ENCODE measurements around the gene HTR7.

The HTR7 gene

DNA sequence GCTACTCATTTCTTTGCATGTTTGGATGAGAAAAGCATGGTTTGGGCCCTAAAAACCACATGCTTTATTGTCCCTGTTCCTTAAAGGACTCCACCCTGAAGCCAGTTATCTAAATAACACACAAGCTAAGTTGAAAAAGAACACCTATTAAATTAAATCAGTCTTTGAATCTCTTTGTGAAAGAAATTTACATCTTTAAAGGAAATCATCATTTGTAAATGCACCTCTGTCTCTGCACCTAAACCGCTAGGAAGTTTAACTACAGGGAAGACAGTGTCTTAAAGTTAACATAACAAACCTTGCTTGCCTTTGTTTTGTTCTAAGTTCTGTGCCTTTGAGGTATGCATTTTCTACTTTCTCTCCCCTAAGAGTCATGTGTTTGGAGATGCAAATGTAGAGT is 52.6 kb downstream of the HTR7 start:
- DNase-seq (ENCODE audit: low read depth in 1 of 2, low spot score in 1 of 2) = no peak

DNA sequence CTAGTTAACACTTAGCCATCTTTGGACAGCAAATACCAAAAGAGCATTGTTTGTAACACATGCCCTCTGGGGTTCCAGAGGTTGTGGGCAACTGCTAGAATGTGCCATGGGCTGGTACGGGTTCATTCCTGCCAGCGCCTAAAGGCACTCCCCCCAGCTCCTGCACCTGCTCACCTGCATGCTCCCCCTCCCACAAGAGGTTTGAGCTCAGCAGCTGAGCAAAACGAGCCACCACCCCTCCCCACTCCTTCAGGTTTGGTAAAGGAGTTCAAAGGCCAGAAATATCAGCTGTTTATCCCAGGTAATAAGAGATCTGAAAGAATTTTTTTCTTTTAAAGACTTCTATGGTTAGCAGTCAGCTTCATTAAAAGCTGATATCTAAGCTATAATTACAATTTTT is 53.5 kb downstream of the HTR7 start:
- no peak for DNase-seq (ENCODE audit: low read depth in 1 of 2, low spot score in 1 of 2)

DNA sequence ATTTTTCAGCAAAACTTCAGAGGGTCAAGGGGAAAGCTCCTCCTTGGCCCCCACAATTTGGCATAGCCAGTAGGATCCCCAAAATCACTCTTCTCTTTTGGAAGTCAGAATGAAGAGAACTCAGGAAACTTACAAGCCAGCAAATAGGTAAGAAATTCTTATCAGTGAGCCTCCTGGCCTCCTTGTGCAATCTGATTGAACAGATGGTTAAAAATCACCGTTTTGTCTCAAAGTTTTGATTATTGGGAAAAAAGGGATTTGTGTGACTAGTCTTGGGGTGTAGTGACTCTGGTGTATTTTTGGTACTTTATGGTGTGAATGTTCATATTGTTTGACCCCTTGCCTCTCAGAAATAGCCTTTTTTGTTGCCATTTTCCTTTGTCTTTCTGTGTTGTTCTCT is 56.2 kb downstream of the HTR7 start:
- no peak for DNase-seq (ENCODE audit: low read depth in 1 of 2, low spot score in 1 of 2)

DNA sequence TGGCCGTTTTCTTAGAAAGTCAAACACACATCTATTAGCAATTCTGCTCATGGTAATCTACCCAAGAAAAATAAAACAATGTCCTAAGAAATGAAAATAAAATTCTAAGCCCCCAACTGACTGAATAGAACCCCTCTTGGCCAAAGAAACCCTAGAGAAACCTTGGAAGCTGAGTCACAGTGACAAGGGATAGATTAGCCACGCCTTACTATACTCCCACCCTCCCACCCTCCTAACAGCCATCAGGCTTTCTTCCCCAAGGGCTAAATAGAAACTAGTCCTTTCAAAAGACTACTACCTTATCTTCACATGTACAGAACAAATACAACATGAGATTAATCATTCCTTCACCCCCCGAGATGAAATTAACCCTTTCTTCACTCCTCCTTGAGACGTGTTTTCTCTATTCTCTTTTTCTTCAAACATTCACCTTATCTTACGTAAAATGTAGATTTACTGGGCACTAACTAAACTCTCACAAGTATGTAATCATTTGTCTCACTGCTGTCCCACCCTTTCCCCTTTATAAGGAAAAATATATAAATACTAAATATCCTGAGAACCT is 57.5 kb downstream of the HTR7 start:
- no peak for DNase-seq (ENCODE audit: low read depth in 1 of 2, low spot score in 1 of 2)

DNA sequence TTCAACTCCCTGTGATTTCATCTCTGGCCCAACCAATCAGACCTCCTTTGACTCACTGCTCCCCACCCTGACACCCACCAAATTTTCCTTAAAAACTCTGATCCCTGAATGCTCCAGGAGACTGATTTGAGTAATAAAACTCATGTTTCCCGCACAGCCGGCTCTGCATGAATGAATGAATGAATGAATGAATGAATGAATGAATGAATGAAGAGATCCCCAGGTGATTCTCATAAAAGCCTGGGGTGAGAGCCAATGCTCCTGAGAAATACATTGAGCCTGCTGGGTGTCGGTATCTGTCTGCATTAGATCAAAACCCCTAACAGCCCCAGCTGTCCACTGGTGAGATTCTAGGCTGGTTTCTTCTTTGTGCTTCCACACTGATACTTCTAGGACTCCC is 58.7 kb downstream of the HTR7 start:
- no peak for DNase-seq (ENCODE audit: low read depth in 1 of 2, low spot score in 1 of 2)

DNA sequence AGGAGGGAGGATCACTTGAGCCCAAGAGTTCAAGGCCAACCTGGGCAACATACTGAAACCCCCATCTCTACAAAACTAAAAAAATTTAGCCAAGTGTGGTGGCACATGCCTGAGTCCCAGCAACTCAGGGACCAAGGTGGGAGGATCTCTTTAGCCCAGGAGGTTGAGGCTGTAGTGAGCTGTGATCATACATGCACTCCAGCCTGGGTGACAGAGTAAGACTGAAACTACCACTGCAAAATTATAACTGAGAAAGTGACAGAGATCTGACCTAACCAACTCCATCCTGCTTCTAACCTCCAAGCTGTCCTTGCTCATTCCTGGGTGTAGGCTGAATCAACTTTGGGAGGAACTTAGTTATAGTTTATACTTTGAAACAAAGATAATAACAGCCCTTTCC is 59.4 kb downstream of the HTR7 start:
- no peak for DNase-seq (ENCODE audit: low read depth in 1 of 2, low spot score in 1 of 2)

DNA sequence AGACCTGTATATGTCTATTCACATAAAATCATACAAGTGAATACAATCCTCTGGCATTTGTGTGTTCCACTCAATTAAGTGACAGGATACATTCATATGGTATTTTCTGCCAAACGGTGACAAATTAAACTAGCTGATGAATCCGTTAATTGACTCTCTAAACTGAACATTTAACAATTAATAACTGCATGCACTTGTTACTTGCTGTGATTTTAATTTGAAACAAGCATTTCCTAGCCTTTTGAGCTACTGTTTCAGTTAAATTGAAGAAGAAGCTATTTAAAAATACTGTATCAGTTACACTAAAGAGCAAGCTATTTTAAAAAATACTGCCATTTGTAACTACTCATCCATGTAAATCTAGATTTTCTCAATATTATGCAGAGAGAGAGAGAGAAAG is 67.4 kb downstream of the HTR7 start:
- DNase-seq (ENCODE audit: low read depth in 1 of 2, low spot score in 1 of 2) = no peak

DNA sequence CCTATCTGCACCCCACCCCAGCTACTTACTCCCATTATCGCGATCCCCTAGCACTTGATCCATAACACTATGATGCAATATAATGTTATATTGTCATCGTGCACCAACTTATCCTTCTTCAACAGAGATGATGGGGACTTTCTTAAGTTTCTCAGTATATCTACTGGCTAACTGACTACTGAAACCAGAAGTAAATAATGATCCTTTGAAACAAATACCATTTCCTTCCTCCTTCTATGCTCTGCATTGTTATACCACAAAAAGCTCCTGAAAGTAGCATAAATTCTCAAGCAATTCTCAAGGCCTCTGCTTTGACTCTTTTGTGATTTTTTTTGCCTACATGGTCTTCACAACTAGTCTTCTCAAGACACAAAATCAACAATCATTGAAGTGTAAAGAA is 68.9 kb downstream of the HTR7 start:
- DNase-seq (ENCODE audit: low read depth in 1 of 2, low spot score in 1 of 2) = no peak

DNA sequence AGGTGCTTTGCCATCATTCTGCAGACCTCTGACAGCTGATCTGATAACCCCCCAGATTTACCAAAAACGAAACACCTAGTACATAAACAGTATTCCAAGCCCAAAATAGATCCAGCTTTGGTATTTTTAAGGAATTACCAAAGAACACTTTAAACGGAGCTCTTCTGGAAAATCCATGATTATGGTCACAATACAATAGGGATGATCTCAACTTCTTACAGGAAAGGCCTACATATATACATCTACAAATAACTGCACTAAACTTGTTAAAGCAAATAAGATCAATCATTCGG is 69.7 kb downstream of the HTR7 start:
- DNase-seq (ENCODE audit: low read depth in 1 of 2, low spot score in 1 of 2) = no peak

DNA sequence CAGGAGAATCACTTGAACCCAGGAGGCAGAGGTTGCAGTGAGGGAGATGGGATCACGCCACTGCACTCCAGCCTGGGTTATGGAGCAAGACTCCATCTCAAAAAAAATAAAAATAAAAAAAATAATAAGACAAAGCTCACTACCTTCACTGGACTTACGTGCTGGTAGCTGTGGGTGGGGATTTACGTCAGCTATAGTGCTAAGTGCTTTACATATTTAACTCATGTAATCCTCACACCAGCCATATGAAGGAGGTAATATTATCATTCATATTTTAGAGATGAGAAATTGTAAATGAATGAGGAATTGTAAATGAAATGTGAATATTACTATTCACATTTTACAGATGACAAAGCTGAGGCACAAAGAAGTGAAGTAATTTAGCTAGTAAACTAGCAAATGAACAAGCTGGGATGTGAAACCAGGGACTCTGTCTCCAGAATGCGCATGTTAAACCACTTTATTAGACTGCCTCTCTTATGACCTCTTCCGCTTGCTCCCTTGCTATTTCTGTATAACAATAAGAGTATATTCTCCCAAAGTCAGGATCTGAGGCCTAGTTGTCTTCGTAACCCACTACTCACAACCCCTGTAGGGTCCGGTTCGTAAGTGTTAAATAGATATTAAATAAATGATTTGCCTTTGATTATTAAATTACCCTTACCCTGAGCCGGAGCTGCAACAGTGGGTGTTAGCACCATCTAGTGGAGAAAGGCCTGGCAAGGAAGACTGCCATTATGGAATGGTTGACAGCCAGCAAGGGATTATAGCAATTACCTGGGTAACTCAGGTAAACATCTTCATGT is 70.2 kb downstream of the HTR7 start:
- DNase-seq (ENCODE audit: low read depth in 1 of 2, low spot score in 1 of 2) = no peak

DNA sequence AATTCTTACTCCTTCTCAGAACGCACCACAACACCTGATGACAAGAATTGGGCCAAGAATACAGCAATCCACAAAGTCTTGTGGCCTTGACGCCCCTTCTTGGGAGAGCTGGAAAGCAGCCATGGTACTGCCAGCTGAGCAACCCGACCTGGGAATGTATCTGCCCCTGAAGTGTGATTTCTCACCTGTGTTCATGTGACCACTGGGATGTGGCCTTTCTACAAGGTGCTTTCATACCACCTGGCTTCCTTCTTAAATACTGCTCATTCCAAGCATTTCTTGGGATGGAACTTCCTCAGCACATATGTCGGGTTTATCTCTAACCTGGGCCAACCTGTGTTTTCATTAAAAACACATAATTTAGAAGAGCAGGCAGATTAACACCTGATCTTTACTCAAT is 72.1 kb downstream of the HTR7 start:
- no peak for DNase-seq (ENCODE audit: low read depth in 1 of 2, low spot score in 1 of 2)

DNA sequence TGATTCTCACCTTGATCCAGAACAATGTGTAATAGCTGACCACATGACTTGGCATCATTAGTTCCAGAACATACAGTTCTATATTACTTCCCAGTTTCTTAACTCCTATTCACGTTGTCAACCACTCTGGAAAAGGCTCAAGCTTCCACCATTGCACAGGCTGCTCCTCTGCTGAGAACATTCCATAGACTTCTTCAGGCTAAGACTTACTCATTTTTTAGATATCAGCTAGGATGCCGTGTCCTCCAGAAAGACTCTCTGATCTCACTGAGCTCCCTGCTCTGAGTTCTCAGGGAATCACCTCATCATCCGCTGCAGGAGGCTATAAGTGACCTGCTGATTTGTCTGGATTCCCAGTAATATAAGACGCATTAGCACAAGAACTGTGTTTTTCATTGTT is 73.1 kb downstream of the HTR7 start:
- DNase-seq (ENCODE audit: low read depth in 1 of 2, low spot score in 1 of 2) = no peak

DNA sequence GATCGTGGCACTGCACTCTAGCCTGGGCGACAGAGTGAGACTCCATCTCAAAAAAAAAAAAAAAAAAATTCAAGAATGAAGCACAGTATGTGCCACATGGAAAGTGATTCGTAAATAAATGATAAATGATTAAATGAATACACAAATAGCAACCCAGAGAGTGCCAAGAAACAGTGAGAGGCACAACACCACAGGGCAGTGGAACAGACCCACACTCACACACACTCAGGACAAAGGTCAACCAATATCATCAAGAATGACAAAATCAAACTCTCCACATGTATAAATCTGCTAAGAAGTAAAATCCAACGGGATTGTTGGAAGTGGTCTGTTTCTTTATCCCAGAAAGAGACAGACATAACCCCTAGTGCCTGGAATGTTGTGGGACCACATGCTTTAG is 77.4 kb downstream of the HTR7 start:
- no peak for DNase-seq (ENCODE audit: low read depth in 1 of 2, low spot score in 1 of 2)

DNA sequence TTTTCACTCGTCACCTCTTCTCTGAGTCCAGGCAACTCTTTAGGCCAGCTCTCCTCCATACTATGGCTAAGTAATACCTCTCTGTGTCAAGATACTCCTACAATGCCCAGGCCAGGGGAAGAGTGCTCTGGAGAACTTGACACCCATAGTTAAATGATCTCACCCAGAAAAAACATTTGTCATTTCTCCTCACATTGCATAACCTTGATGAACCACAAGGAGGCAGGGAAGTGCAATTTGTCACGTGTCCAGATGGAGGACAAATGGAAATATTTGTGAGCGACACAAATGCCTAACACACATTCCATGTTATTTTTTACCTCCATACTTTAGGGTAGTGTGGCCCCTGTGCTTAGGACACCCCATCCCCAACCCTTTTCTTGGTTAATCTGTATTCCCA is 78.3 kb downstream of the HTR7 start:
- no peak for DNase-seq (ENCODE audit: low read depth in 1 of 2, low spot score in 1 of 2)

DNA sequence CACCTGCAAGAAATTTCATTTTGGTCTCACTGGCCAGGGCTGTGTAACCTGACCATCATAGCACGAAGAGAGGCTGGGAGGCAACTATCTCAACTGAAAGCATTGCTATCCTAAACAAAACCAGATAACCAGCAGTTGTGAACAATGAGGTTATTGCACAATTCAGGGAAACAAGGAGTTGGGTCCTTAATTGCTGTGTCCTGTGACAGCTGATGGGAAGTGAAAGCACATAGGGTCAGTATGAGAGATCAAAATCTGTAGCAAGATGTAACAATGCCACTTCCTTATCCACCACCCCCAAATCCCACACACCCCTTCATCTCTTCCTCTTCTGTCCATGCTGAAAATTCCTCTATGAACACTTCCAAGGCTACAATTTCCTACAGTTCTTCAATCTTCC is 80.2 kb downstream of the HTR7 start:
- no peak for DNase-seq (ENCODE audit: low read depth in 1 of 2, low spot score in 1 of 2)

DNA sequence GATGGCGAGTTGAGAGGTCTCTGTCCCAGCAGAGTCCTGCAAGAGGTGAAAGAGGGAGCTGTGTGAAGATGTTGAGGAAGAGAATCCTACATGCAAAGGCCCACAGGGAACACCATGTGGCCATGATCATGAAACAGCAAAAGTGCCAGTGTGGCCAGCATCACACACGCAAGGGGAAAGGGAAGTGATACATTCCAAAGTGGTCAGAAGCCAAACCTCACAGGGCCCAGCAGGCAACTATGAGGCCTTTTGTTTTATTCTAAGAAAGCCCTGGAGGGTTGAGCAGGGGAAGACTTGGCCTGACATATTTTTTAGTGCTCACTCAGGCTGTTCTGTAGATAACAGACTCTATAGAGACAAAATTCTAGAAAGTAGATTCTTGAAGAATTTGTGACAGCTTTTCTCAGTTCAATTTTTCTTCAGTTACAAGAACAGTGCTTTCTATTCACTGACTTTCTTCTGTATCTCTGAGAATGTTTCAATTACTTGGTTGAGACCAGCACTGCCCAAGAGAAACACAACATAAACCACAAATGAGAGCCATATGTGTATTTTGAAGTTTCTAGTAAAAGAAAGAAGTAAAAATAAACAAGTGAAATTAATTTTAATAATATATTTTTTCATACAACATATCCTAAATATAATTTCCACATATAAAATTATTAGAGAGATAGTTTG is 82.3 kb downstream of the HTR7 start:
- no peak for DNase-seq (ENCODE audit: low read depth in 1 of 2, low spot score in 1 of 2)

DNA sequence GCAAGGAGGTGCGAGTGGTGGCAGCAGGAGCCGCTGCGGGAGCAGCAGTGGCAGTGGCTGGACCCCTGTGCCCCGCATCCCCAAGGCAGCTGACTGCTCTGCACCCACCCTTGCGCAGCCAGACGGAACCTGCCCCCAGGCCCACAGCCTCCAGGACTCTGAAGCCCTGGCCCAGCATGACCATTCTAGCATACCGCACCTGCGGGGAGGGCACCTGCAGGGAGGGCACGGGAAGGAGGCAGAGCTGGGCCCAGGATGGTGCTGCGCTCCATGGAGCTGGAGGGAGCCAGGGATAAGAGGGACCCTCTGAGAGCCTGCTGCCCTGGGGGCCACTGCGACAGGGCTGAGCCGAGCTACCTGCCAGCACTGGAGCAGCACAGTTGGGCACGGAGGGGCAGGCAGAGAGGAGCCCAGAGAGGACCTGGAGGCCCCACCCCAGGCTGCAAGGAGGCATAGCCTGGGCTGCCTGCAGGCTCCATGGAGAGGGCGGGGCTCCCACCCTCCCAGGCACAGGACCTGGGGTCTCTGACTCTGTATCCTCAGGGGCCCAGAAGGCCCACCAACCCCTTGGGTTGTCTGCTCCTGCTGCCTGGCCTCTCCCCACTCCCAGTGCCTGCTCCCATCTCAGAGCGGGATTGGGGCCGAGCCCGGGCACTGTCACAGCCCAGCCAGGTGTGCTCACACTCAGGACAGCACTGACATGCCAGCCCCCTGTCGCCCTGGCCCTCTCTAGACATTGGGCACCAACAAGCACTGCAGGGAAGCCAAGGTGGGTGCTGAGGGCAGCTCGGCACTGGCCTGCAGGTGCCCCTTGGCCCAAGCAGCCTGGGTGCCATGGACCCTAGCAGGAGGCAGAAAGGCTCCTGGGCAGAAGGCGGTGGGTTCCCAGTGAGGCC is 87.6 kb downstream of the HTR7 start:
- no peak for DNase-seq (ENCODE audit: low read depth in 1 of 2, low spot score in 1 of 2)

DNA sequence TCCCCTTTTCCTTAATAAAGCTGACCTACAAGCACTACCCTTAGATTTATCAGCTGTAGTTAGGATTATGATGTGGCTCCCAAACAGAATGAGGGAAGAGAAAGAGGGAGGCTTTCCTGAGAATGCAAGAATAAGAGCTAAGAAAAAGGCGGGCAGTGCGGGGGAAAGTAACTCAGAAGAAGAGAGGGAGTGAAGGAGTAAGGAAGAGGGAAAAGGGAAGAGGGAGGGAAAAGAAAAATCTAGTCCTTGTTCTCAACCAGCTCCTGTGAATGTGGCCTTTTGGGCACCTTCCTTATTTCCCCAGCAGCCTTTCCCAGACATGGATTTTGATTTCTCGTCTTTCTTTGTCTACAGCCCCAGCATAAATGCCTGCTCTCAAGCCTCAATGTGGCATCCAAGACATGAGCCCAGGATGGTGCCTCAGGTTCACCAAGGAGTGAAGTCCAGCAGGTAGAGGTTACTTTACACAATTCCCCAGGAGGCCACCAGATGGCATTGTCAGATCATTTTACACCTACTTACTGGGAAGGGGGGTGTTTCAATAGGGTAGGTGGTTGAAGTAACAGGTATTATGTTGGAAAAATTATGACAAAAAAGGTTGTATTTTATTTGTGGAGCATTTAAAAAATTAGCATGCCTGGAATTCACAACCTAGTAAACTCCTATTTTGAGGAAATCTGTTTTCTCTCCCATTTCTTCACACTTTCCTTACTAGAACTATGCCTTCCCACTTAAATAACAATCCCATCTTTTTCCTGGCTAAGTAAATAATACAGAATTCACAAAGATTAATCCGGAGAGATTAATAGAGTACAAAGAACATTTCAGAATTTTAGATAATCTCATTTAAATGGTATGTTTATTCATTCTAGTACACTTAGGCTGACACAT is 106.5 kb downstream of the HTR7 start:
- DNase-seq (ENCODE audit: low read depth in 1 of 2, low spot score in 1 of 2) = peak in 1 of 2 donors; percentile 9

DNA sequence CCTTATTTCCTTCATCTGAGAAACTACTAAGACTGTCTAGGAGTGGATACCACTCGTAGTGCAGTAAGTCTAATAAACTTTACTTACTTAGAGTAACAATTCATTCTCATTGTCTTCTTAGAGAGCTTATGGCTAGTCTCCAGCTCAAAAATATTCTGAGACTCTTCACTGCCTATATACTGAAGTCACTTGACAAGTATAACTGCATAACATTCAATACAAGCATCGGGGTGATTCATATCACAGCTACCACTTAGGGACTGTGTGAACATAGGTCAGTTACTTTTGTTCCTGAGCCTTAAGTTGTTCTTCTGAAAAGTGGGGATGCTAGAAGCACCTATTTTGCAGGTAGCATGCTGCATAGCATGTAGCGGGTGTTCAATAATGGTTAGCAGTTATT is 111.0 kb downstream of the HTR7 start:
- DNase-seq (ENCODE audit: low read depth in 1 of 2, low spot score in 1 of 2) = no peak

DNA sequence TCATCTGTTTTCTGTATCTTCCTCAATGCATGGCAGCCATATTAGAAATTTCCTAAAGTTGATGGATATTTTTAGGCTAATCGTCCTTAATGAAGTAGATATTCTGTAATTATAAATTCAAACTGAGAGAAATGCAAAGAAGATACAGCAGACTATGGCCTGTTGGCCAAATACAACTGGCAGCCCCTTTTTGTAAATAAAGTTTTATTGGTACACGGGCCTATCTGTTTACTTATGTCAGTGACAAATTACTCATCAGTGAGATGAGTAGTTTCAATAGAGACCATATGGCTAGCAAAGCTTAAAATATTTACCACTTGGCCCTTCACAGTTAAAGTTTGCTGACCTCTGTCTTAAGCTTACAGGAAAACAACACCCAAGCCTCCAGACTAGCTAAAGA is 112.3 kb downstream of the HTR7 start:
- DNase-seq (ENCODE audit: low read depth in 1 of 2, low spot score in 1 of 2) = no peak

DNA sequence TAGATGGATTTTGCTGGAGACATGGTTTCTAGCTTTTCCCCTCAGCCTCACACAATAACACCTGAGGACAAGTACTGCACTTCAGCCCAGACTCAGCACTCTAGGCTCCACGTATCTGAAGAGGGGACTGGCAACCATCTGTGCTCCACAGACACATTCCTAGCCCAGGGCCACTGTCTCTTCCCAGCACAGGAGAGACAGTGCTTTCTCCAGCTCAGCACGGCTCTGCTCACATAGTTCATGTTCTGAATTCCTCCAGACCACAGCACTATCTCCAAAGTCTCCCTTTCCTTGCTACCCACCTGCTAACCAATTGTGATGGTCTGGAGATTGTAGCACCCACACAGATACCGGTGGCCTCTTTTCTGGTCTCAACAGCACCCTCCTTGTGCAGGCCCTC is 114.5 kb downstream of the HTR7 start:
- no peak for DNase-seq (ENCODE audit: low read depth in 1 of 2, low spot score in 1 of 2)

Measured in activated T-helper 1 cell treated with anti-CD3 and anti-CD28 coated beads, Interleukin-2, amount 50 U/mL, for 16 hours (primary cell).